Endothelial cell of umbilical vein (primary cell): Measurements from ENCODE around the gene AADAC. TPM values are rescaled to one million over a fixed set of nuclear protein-coding genes. Genes with fewer than 3 reads are reported as not detected.

Experiments used
- BruUV-seq: library from RNA; stranded (reverse); fragments of 400-500 nt; replicated peaks from 2 replicates; lab custom pipeline; 2021; lab: Mats Ljungman, UMichigan
- CTCF ChIA-PET: fragments of 300-600, 350-600 bp; sonication (Branson Sonifier 250); formaldehyde crosslinking; loops from one replicate; lab custom pipeline; 2021; ENCODE audit warnings: antibody characterized with exemption, inconsistent platforms; lab: Charles Lee
- POLR2A ChIA-PET: fragments of 300-600, 350-600 bp; sonication (Branson Sonifier 250); formaldehyde crosslinking; loops from one replicate; lab custom pipeline; 2021; ENCODE audit warnings: antibody characterized with exemption, inconsistent platforms; lab: Charles Lee
- DNase-seq: peaks from one replicate; pipeline ENCODE4 v3.0.0-alpha.2; 2011; ENCODE audit warnings: low read depth, low spot score
- FAIRE-seq: peaks from 2 replicates; lab custom pipeline; 2011; peaks lifted over from hg19 to GRCh38; lab: Jason Lieb, UNC
- H2AFZ ChIP-seq: 2 replicates; pipeline ENCODE4 v1.6.0; 2012; ENCODE audit warnings: low read depth, low read length, control low read depth, inconsistent platforms
- H3K27ac ChIP-seq: 2 replicates; pipeline ENCODE4 v1.5.1; 2011; ENCODE audit warnings: low read depth, mild to moderate bottlenecking, control low read depth, low read length, moderate library complexity; ENCODE audit not compliant: insufficient read depth
- H3K27me3 ChIP-seq, 2 experiments: 2 replicates each; pipeline versions ENCODE4 v1.6.0 to v1.6.1; 2011; ENCODE audit warnings: low read length in 2 of 2, mixed read lengths in 1 of 2; ENCODE audit not compliant: control insufficient read depth in 2 of 2, insufficient read depth in 2 of 2
- H3K36me3 ChIP-seq, 2 experiments: 2 replicates in 1 of 2; 3 replicates in 1 of 2; pipeline ENCODE4 v1.5.1; 2011; ENCODE audit warnings: low read length in 2 of 2, mild to moderate bottlenecking in 1 of 2, moderate library complexity in 1 of 2; ENCODE audit not compliant: control insufficient read depth in 2 of 2, insufficient read depth in 2 of 2; ENCODE audit errors: extremely low read depth in 1 of 2
- H3K4me1 ChIP-seq: 3 replicates; pipeline ENCODE4 v1.5.1; 2011; ENCODE audit warnings: mild to moderate bottlenecking, low read length; ENCODE audit not compliant: control insufficient read depth, insufficient read depth; ENCODE audit errors: extremely low read depth
- H3K4me2 ChIP-seq: 2 replicates; pipeline ENCODE4 v1.6.1; 2011; ENCODE audit warnings: low read length, control low read depth, mixed read lengths; ENCODE audit not compliant: insufficient read depth
- H3K4me3 ChIP-seq, 3 experiments: fragments of 200-600 bp in 1 of 3; sonication (generic), shearing (Covaris generic) in 1 of 3; replicated peaks in 1 of 3; 2 replicates each; pipeline ENCODE4 v1.5.1; 2011 to 2016; ENCODE audit warnings: control low read depth in 3 of 3, low read length in 3 of 3, mild to moderate bottlenecking in 2 of 3, inconsistent platforms in 1 of 3, low read depth in 1 of 3, moderate library complexity in 1 of 3; ENCODE audit not compliant: insufficient read depth in 1 of 3
- H3K79me2 ChIP-seq: 2 replicates; pipeline ENCODE4 v1.6.0; 2012; ENCODE audit warnings: low read length, inconsistent platforms; ENCODE audit not compliant: control insufficient read depth, insufficient read depth
- H3K9ac ChIP-seq: replicated peaks from 2 replicates; pipeline ENCODE3; 2011; ENCODE audit warnings: low read length, control low read depth; ENCODE audit not compliant: insufficient read depth; ENCODE audit errors: extremely low read depth
- H3K9me1 ChIP-seq: replicated peaks from 3 replicates; pipeline ENCODE4 v1.6.0; 2011; ENCODE audit warnings: mild to moderate bottlenecking, low read length; ENCODE audit not compliant: control insufficient read depth, insufficient read depth; ENCODE audit errors: extremely low read depth
- H3K9me3 ChIP-seq: replicated peaks from 2 replicates; pipeline ENCODE4 v1.5.1; 2012; ENCODE audit warnings: low read length, inconsistent platforms; ENCODE audit not compliant: control insufficient read depth, insufficient read depth
- H4K20me1 ChIP-seq: replicated peaks from 2 replicates; pipeline ENCODE3; 2011; ENCODE audit warnings: mild to moderate bottlenecking, low read length; ENCODE audit not compliant: control insufficient read depth, insufficient read depth; ENCODE audit errors: extremely low read depth
- EZH2 ChIP-seq: IDR thresholded peaks from 2 replicates; pipeline ENCODE4 v1.6.1; 2012; ENCODE audit warnings: borderline replicate concordance, low read depth, mild to moderate bottlenecking, moderate library complexity, low read length, inconsistent platforms; ENCODE audit not compliant: severe bottlenecking
- FOS ChIP-seq: IDR thresholded peaks from 2 replicates; pipeline ENCODE4 v1.6.1; 2011; ENCODE audit warnings: mild to moderate bottlenecking, low read length, moderate library complexity, borderline replicate concordance; ENCODE audit not compliant: insufficient read depth
- GATA2 ChIP-seq: IDR thresholded peaks from 2 replicates; pipeline ENCODE4 v1.7.0; 2011; ENCODE audit warnings: low read depth, mild to moderate bottlenecking, moderate library complexity, mixed read lengths, low read length; ENCODE audit not compliant: insufficient read length, insufficient read depth
- JUN ChIP-seq: IDR thresholded peaks from 2 replicates; pipeline ENCODE4 v1.6.1; 2011; ENCODE audit warnings: borderline replicate concordance, low read depth; ENCODE audit not compliant: insufficient read length, insufficient read depth
- MYC ChIP-seq: IDR thresholded peaks from one replicate; pipeline ENCODE4 v1.6.1; 2011; ENCODE audit warnings: mild to moderate bottlenecking, low read depth, low read length
- POLR2A ChIP-seq: IDR thresholded peaks from 2 replicates; pipeline ENCODE4 v1.6.1; 2012; ENCODE audit warnings: low read depth, mild to moderate bottlenecking, control low read depth, low read length
- POLR2AphosphoS5 ChIP-seq: IDR thresholded peaks from 2 replicates; pipeline ENCODE4 v1.6.1; 2012; ENCODE audit warnings: low read depth, mild to moderate bottlenecking, control low read depth, low read length, moderate library complexity; ENCODE audit not compliant: insufficient read depth
- dilution Hi-C: fragments of 300-500 bp; cut with MboI; formaldehyde crosslinking; loops from one replicate; pipeline ENCODE4 v1.15.0; 2019; ENCODE audit warnings: low sequenced_read_pairs; ENCODE audit not compliant: extremely low pct_ligation_motif_present
- intact Hi-C: fragments of 100-400 bp; cut with micrococcal nuclease; formaldehyde crosslinking; loops from one replicate; pipeline ENCODE4 v1.10.0; 2022
- polyA plus RNA-seq, 4 experiments: library from polyadenylated mRNA; depleted of rRNA in 3 of 4; stranded (reverse) in 3 of 4; unstranded in 1 of 4; fragments of >200 nt; gene quantifications; 2 replicates each; pipeline versions ENCODE4 v1.2.1 to v1.2.3, GENCODE V29; 2011 to 2012; ENCODE audit warnings: missing spikeins in 1 of 4
- total RNA-seq: library from RNA; stranded (reverse); gene quantifications from 2 replicates; pipeline ENCODE4 v1.2.3, GENCODE V29; 2021
- TF ChIP-seq, protein P1 (sequence below), 2 donors: IDR thresholded peaks; 1 replicate in 1 of 2; 2 replicates in 1 of 2; pipeline ENCODE4 v1.5.1; 2011; ENCODE audit warnings: low read length in 2 of 2, mild to moderate bottlenecking in 2 of 2, moderate library complexity in 2 of 2, control low read depth in 1 of 2, inconsistent platforms in 1 of 2, low read depth in 1 of 2; ENCODE audit not compliant: insufficient read depth in 1 of 2; ENCODE audit errors: extremely low read depth in 1 of 2

AADAC gene
- total and polyA plus RNA-seq, 2 donors (not counting 3 experiments of a cell fraction or from before 2014, with no cell fraction given), result 0.27 to 0.62 TPM

DNA sequence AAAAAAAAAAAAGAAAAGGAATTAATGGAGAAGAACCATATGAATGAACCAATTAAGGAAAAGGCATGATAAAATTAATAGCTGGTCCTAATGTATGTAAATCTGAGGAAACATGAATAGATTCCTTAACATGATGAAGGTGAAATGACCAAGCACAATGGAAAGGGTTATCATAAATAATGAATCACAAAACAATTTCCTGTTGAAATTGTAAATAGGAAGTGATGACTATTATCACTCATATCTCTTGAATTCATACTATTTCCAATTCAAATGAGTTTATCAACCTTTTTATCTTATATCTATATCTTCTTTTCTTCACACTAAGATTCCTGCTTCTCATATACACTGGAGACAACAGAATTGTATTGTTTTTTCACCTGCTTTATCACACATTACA, 48.2 kb upstream of the AADAC start:
- no peaks in the 10 kb centered on the region for H3K79me2 ChIP-seq
- DNase-seq (peak; percentile 75), FAIRE-seq (peak; percentile 33)
- no peaks in the 10 kb centered on the region for H3K9me1 ChIP-seq
- no TSS peak for BruUV-seq
- peak overlapping the region; percentile 12 for H3K9ac ChIP-seq
- peaks cover 43% of the 10 kb centered on the region for H3K4me1 ChIP-seq
- H3K36me3 ChIP-seq, result no peaks in the 10 kb centered on the region
- no peak for TF ChIP-seq MYC
- TF ChIP-seq JUN, result peak; percentile 89
- no peak for TF ChIP-seq EZH2
- peak; percentile 95 for TF ChIP-seq GATA2
- no peak for TF ChIP-seq POLR2AphosphoS5
- peak; percentile 89 for TF ChIP-seq FOS
- peak; percentile 24 for TF ChIP-seq POLR2A
- TF ChIP-seq, protein P1, sequence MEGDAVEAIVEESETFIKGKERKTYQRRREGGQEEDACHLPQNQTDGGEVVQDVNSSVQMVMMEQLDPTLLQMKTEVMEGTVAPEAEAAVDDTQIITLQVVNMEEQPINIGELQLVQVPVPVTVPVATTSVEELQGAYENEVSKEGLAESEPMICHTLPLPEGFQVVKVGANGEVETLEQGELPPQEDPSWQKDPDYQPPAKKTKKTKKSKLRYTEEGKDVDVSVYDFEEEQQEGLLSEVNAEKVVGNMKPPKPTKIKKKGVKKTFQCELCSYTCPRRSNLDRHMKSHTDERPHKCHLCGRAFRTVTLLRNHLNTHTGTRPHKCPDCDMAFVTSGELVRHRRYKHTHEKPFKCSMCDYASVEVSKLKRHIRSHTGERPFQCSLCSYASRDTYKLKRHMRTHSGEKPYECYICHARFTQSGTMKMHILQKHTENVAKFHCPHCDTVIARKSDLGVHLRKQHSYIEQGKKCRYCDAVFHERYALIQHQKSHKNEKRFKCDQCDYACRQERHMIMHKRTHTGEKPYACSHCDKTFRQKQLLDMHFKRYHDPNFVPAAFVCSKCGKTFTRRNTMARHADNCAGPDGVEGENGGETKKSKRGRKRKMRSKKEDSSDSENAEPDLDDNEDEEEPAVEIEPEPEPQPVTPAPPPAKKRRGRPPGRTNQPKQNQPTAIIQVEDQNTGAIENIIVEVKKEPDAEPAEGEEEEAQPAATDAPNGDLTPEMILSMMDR (IDR thresholded peaks at IDR 0.05; ENCODE audit: extremely low read depth in 1 of 2, insufficient read depth in 1 of 2, low read depth in 1 of 2, low read length in 2 of 2), result no peak
- H3K27ac ChIP-seq, result peak overlapping the region; percentile 76
- intact Hi-C loops, result loop anchor here (1.0 to 5.0 kb wide), 4 partner anchors 21 to 832 kb away; no protein-coding TSS in a partner anchor
- H3K4me3 ChIP-seq, result no peak overlapping the region
- CTCF ChIA-PET, result interaction anchor here (0.7 to 1.0 kb wide), 3 partner anchors 27 to 245 kb away, joined by 3 read pairs; no protein-coding TSS in a partner anchor
- H3K4me2 ChIP-seq, result peak overlapping the region; percentile 46
- no peaks in the 10 kb centered on the region for H4K20me1 ChIP-seq
- H2AFZ ChIP-seq, result no peak overlapping the region
- H3K9me3 ChIP-seq, result no peaks in the 10 kb centered on the region
- dilution Hi-C loops, result no loop called here
- POLR2A ChIA-PET, result no interaction called here
- H3K27me3 ChIP-seq, result no peaks in the 10 kb centered on the region
